Measurements from ENCODE around the gene ADARB2.

Gene ADARB2

DNA sequence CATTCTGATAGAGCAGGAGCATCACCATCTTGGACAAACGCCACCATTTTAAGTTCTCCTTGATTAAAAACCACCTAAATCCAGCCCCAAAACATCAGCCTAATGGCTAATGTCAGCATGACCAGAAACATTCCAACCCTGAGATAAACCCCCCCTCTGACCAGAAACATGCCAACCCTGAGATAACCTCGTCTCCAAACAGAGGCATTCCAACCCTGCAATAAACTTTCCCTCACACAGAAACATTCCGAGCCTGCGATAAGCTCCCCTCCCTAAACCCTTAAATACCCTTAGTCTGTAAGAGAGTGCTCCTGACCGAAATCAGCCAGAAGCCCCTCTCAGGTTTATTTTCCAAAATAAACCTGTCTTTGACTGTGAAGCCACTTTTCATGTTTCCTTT is 76.5 kb downstream of the ADARB2 start:
- DNase-seq: no peak

DNA sequence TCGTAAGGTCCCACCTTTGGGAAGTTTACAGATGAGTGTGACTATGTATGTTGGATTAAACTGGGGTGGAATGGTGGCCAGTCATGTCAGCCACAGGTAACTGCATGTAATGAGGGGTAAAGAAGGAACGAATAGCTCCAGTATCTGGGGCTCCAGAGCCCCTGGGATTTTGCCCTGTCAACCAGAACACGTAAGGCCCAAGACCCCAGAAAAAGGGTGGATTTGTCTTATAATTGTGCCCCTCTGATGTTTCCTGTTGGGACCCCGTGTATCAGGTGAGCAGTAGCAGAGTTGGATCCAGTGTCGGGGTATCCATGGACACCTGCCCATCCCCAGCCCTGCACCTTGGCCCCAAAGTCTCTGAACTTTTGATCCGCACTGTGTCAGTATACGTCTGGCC is 76.9 kb downstream of the ADARB2 start:
- no peak for DNase-seq

DNA sequence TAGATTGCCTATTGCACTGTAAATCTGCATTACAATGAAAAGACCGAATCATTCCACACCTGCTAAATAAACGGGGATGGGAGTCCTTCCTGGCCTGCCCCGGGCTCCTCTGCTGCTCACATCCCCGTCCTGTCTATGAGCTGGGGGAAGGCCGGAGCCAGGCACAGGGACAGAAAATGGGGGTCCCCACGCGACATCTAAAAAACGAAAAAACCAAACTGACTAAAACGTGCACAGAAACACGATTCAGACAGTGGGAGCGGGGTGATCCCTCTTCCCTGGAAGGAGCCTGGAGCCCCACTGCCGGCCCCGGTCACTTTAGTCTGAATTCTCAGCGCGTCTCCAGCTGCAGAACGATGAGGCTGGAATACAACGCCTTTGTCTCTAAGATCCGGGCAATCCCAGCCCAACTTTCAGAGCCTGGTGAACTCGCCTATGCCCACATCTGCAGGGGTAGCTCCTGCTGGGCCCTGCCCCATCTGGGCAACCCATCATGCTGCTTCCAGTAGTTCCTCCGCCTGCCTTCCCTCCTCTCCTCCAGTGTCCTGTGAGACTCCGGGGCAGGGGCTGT is 78.0 kb downstream of the ADARB2 start:
- no peak for DNase-seq

DNA sequence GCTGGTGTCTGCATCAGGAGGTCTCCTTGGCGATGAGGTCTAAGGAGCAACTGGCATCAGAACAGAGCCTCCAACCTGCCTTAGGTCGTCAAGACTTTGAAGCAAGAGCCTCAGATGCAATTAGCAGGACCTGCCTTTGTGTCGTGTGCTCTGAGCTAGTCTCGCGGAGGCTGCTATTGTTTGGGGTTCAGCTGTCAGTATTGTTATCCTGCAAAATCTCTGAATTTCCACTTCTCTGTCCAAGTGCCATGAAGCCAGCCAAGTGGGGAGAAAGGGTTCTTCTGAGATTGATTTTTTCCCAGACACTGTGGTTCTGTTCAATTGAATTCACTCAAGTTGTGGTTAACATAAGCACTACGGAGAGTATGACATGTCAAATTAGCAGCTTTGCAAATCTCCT is 78.7 kb downstream of the ADARB2 start:
- no peak for DNase-seq

DNA sequence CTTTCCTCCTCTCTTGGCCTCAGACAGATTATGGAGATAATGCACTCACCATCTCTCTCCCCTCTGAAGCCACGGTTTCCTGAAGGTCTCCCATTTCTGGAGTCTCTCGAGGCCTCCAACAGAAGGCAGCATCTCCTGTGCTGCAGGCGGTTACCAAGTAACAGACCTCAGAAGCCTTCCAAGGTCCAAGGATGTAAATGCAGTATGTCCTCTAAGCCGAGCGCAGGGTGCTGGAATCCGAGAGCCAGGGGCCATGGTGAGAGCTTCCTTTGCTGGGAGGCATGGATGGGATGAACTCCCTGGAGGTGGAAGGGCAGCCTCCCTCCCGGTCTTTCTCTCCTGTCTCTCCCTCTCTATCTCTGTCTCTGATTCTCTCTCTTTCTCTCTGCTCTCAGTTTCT is 79.8 kb downstream of the ADARB2 start:
- DNase-seq: no peak

DNA sequence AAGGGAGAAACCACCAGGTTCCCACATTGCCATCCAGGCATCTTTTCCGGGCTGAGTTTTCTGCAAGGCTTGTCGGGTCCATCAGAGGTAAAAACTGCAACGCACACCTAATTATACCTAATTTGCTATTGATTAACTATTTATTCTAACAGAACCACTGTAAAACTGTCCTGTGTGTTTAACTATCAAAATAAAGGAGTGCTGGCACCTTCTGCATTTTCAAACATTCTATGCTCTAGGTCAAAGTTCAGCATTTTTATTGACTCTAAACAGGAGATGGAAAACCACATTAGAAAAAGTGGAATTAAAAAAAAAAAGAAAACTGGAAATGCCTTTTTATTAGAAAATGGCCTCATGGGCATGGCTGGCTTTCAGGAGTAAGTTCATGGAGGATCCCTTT is 82.0 kb downstream of the ADARB2 start:
- DNase-seq: no peak

DNA sequence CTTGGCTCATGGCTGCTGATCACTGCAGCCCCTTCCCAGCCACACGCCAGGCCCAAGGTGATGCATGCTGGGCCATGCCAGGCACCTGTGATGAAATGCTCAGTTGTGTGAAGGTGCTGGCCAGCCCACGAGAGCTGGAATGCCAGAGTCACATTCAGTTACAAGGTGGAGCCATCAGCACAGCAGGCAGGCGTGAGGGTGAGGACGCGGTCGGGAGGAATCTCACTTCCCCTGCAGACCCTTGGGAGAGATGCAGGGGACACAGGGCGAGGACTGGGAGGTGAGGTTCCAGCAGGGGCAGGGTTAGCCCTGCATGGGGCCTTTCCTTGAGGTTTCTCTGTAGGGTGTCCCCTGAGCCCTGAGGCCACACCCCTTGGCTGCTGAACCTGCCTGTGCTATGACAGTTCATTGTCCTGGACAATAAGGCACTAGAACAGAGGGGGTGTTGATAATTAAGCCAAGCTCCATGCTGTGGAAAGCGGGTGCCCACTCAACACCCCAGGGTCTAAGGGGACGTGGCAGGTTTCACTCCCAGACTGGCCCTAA is 82.4 kb downstream of the ADARB2 start:
- DNase-seq: no peak

DNA sequence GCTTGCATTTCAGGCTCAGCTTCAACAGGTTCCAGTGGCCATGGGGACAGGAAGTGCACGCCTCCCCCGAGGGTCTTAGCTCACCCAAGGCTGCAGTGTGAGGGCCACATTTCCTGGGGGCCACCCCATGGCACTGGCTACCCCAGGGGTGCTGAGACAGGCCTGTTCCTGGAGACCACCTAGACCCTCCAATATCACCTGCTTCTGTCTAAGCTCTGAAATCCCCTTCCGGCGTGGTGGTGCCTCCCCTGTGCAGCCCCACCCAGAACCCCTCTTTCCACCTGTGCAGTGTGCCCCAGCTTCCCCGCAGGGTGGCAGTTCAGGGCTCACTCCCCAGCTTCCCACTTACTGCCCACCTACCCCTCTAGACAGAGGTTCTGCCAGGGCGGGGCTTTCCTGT is 83.1 kb downstream of the ADARB2 start:
- no peak for DNase-seq

DNA sequence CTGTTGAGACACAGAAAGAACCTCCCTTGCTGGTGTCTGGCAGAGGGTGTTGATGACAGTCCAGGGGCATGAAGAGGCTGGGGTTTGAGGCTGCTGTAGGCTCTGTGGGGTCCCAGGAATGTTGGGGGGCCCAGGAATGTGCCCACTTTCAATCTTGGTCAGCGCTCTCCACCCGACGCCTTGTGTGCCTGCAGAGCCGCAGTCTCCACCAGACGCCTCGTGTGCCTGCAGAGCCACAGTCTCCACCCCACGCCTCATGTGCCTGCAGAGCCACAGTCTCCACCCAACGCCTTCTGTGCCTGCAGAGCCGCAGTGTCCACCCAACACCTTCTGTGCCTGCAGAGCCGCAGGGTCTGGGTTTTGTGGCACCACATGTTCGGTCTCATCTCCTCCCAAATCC is 84.0 kb downstream of the ADARB2 start:
- no peak for DNase-seq

DNA sequence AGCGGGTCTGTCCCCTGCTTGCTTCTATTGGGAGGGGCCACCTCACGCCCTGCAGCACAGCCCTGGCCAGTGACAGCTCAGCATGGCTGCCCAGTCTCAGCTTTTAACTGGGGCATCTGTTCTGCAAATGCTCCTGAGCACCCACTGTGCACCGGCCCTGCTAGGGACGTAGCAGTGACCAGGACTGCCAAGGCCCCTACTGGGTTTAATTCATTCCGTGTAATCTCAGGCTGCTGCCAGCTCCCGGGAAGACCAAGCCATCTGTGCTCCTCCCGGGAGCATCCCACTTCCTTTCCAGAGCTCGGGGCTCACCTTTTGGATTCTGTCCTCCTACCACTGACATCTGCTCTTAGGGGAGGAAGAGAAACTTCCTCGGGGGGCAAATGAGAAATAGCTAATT is 85.2 kb downstream of the ADARB2 start:
- no peak for DNase-seq

DNA sequence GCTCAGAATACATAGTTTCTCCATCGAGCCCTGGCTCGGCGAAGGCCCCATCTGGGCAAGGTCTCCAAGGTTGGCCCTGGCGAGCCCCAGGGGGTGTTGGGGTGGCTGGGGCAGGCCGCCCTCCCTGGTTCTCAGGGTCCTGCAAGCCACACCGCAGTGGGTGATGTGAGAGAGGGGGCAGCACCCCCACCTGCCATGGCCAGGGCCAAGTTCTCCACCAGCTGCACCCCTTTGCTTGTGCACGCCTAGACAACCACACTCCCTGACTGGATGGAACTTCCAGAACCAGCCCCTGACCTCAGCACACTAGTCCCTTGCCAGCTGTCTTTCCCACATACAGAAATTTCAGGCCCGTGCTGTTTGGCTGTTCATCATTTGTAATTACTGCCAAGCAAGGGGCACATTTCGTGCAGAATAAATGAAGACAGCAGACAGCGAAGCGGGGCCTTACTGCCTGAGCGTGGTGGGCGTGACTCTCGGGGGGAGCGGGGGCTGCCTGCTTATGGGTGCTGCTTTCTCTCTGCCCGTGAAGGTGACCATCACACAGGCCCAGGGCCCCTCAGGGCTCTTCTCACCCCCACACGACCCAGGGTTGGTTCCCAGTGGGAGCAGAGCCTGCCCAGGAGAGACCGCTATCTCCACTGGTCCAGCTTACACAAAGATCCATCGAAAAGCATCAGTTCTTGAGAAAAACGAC is 85.9 kb downstream of the ADARB2 start:
- no peak for DNase-seq

DNA sequence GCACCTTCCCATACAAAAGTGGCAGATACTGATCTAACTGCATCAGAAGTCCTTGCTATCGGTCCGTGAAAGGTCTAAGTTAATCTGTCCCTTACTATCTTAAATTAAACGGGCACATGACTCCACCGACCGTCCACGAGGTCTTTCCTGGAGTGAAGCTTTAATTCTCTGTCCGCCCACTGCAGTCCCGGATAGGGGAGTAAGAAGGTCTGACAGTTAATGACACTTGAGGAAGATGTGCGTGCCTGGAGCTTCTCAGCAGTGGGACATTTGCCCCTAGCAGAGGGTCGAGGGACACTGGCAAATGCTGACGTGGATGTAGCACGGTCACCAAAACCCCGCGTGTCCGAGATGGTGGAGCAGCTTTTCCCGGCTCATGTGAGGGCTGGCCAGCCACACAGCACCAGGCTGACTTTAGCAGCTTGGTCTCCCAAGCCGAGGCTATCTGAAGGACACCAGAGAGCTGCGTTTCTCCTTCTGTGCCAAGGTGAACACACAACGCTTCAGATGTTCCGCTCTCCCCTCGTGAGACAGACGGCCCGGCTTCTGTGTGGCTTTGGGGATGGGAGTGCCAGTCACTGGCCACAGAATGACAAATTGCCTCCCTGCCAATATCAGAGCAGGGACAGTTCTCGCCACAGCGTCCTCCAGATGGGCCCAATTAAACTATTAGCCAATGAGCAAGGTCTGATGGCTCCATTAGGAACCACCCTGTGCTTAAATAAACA is 86.6 kb downstream of the ADARB2 start:
- DNase-seq: no peak

DNA sequence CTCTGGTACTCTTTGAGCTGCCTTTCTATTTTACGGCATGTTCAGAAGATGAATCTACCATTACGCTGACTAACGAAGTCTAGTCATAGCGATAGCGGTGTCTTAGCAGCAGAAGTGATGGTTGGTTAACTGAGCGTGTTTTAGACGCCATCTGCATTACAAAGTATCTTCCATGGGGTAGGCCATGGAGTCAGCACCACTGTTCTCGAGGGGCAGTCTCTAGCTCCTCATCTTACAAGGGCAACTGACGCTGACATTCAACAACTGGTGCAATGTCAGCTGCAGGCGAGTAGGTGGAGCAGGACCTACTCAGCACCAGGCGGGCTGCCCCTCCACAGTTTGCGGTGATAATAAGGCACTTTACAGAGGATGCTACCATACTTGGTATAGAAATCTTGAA is 88.7 kb downstream of the ADARB2 start:
- no peak for DNase-seq

DNA sequence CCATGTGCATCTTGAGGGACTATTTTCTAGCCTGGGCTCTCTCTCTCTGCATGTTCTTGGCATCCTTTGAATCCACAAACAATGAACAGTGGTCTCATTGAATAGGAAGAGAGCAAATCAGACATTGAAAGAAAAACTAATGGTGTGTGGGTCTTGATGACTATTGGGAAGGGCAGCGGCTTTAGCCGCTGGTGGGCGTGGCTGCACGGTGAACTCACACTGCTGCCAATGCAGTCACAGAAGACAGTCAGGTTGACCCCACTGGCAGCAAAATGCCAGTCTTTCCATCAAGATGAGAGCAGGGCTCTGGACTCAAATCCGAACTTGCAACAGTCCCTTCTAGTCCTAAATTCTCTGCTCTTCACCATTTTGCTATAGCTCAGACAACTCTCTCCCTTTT is 91.0 kb downstream of the ADARB2 start:
- DNase-seq: no peak

DNA sequence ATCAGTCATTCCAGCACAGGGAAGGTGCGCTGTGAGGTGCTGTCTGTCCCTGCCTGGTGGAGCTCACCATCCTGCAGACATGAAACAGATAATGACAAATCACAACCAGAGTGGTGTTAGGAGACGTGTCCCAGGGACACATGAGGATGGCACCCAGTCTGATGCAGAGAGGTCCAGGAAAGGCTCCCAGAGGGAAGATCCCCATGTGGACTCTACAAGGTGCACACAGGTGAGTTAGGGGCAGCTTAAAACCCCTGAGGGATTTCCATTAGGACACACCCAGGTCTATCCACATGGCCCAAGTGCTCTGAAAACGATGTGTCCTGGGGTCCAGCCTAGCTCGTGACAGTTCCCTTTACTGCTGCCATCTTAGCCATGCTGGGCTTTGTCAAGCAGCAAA is 91.4 kb downstream of the ADARB2 start:
- DNase-seq: no peak

DNA sequence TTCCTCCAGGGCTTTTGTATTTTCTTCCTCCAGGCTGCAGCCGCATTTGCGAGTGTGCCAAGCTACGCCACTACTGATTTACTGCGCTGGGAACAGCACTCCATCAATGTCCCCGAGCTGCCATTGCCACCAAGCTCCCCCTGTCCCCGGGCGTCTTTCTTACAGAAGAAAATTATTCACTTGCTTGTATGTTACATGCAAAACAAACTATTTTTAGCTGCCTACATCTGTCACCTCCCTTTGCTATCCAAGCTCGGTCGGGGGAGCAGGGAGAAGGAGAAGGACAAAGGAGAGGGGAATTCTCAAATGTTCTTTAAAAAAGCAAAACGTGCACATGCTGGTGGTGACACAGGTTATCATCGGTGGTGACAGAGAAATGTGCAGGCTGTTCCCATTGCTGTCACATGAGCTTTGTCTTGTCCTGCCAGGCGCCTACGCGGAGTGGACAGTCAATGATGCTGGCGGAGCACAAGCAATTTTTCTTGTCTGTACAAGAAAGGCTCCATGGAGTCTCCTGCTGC is 93.1 kb downstream of the ADARB2 start:
- no peak for DNase-seq

DNA sequence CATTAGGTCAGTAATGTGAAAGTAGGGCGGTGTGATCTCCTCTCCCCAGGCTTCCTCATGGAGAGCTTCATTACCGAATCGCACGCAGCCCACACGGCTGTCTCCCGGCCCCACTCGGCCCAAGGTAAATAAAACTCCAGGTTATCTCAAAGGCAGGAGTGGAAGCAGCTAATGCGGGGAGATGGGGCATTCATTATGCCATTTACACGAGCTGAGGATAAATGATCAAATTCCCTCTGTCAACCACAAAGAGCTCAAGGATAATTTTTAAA is 93.5 kb downstream of the ADARB2 start:
- no peak for DNase-seq

DNA sequence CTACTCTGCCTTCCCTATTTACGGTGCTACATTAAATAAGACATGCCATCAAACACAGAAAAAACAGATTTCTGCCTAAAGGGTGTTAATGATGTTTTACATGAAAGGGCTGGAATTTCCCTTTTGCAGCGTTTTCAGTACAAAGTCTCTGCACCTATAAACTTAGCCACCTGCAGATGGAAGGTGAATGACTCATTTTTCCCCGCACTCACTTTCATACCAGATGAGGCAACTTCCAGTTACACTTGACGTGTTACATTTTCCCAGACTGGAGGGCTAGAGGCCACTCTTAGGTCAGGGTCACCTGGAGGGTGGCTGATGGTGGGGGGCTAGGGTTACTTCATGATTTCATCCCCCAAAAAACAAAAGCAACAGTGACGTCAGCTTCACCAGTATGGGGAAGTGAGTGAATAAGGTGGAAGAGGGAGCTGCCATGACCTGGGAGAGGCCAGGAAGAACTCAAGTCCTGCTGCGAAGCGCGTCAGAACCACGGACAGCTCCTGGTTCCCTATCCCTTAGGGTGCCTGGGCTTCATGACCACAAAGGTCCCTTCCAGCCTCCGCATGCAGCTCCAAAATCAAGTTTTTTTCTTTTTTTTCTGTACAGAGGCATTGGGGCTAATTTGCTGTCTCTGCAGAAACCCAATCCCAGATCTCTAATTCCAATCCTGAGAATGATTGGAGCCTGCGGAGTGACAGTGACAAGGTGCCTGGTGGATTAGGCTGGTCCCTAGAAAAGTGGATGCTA is 94.0 kb downstream of the ADARB2 start:
- DNase-seq: no peak

DNA sequence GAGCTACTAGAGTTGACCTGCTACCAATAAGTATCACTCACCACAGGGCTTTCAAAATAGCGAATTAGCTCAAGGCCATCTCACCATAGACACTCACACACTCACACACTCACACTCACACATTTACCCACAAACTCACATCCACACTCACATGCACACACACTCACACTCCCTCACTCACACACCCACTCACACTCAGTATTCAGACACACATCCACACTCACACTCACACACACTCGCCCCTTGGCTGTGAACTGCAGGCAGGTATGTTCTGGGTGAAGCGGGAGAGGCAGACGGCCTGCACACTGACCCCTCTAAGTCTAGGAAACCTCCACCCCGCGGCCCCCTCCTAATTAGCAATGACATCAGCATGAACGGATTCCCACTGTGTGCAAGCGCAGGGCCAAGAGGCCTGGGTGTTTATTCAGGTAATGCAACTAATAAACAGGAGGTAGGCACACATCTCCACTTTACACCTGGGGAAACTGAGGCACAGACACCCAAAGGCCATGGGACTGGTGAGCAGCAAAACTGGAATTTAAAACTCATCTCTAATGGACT is 94.6 kb downstream of the ADARB2 start:
- no peak for DNase-seq

DNA sequence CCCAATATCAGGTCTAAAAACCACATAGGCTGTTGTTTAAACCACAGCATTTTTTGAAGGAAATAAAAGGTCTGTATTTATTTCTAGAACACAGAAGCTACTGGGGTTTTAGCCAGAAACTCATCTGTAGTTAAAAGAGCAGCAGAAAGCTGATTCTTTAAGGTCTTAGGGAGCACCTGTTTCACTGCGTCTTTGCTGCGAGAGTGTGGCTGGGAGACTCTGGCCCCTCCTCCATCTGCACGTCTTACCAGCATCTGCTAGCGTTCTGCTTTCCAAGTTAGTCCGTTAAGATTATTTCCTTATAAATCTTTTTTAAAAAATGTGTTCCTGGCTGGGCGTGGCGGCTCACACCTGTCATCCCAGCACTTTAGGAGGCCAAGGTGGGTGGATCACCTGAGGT is 95.9 kb downstream of the ADARB2 start:
- DNase-seq: no peak

DNA sequence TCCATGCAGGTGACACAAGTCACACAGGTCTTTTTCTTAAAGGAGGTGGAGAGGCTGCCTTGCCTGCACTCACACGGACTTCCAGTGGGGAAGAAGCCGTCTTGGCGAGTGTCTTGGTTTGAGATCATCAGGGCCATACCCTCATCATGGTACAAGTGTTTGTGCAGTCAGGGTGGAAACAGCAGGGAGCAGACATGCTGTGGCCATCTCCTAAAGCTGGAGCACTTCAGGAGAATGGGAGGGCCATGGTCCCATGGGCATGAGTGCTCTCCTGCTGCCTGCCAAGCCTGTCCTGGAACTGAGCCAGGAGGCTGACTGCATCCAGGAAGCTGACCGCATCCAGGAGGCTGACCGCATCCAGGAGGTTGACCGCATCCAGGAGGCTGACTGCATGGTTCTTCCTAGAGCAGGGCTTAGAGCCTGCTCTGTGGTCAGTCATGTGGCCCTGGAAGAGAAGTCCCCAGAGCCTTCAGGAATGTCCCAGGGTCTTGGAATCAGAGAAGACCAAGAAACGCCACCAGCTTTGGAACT is 98.4 kb downstream of the ADARB2 start:
- no peak for DNase-seq

DNA sequence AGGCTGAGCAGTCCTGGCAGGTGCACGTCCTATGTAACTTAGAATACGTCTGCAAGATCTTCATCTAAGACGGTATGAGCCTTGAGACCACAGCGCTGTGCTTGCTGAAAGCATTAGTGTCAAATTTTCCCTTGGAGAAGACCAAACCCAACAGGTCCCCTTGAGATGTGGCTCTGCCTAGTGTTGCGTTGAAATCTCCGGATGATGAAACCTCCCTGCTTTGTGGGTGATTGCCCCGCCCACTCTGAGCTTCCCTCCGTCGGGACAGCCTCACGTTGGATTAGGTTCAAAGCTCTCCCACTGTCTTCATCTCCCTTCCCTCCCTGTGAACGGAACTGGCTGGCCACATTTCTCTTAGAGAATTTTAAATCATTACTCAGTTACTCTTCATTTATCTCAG is 102.0 kb downstream of the ADARB2 start:
- DNase-seq: no peak

DNA sequence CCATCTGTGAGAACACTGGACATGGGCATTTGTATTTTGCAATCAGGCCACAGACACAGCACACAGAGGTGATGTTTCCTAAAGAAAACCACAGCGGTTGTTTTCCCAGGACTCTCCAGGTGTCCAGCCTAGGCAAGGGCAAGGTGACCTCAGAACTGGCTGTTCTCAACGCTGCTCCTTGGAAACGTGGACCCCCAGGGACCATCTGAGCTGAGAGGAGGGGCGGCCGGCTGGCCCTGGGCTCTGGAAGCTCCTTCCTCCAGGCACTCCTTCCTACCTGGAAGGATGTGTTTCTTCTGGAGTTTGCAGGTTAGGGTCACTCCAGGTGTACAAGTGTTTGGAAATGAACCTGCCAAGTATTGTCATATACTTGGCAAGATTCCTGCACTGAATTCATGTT is 103.1 kb downstream of the ADARB2 start:
- DNase-seq: no peak

Data from NCI-H69 (cell line).